H9 (cell line): ENCODE data around the gene INSYN2A. TPM values are rescaled to one million over a fixed set of nuclear protein-coding genes. Genes with fewer than 3 reads are reported as not detected.

ENCODE experiments used
- DNase-seq: peaks from one replicate; pipeline ENCODE4 v3.0.0-alpha.2; 2017
- H2AFZ ChIP-seq: one replicate; pipeline ENCODE4 v1.6.1; 2013; ENCODE audit warnings: mild to moderate bottlenecking, low read length, control low read depth, moderate library complexity
- H2AK5ac ChIP-seq: 2 replicates; pipeline ENCODE4 v1.6.1; 2013; ENCODE audit warnings: low read length, control low read depth, mixed read lengths; ENCODE audit not compliant: insufficient read length
- H2BK120ac ChIP-seq: one replicate; pipeline ENCODE4 v1.6.1; 2013; ENCODE audit warnings: low read depth, mild to moderate bottlenecking, low read length, control low read depth, inconsistent platforms; ENCODE audit not compliant: poor library complexity, severe bottlenecking
- H2BK12ac ChIP-seq: 2 replicates; pipeline ENCODE4 v1.6.1; 2013; ENCODE audit warnings: low read length, control low read depth, mixed read lengths, low read depth; ENCODE audit not compliant: insufficient read length
- H2BK15ac ChIP-seq: 2 replicates; pipeline ENCODE4 v1.6.1; 2013; ENCODE audit warnings: low read depth, low read length, control low read depth
- H2BK20ac ChIP-seq: one replicate; pipeline ENCODE4 v1.6.1; 2013; ENCODE audit warnings: low read depth, mild to moderate bottlenecking, low read length, control low read depth, inconsistent platforms; ENCODE audit not compliant: poor library complexity, severe bottlenecking
- H2BK5ac ChIP-seq: 2 replicates; pipeline ENCODE4 v1.6.1; 2013; ENCODE audit warnings: low read length, control low read depth, mixed read lengths; ENCODE audit not compliant: insufficient read length
- H3K14ac ChIP-seq: 2 replicates; pipeline ENCODE4 v1.6.1; 2013; ENCODE audit warnings: low read length, control low read depth; ENCODE audit not compliant: insufficient read depth
- H3K18ac ChIP-seq: 2 replicates; pipeline ENCODE4 v1.6.1; 2013; ENCODE audit warnings: low read depth, mild to moderate bottlenecking, mixed read lengths, low read length, control low read depth; ENCODE audit not compliant: insufficient read length
- H3K23ac ChIP-seq: 2 replicates; pipeline ENCODE4 v1.6.1; 2013; ENCODE audit warnings: low read length, control low read depth, mixed read lengths, low read depth; ENCODE audit not compliant: insufficient read length
- H3K23me2 ChIP-seq: 2 replicates; pipeline ENCODE4 v1.6.1; 2013; ENCODE audit warnings: low read depth, mild to moderate bottlenecking, mixed read lengths, low read length, control low read depth; ENCODE audit not compliant: insufficient read length, poor library complexity, severe bottlenecking
- H3K27ac ChIP-seq: 2 replicates; pipeline ENCODE4 v1.5.1; 2013; ENCODE audit warnings: low read length, control low read depth, mixed read lengths, low read depth; ENCODE audit not compliant: insufficient read length
- H3K27me3 ChIP-seq: 2 replicates; pipeline ENCODE4 v1.6.1; 2013; ENCODE audit warnings: low read length, control low read depth, inconsistent platforms; ENCODE audit not compliant: insufficient read depth
- H3K4ac ChIP-seq: 2 replicates; pipeline ENCODE4 v1.6.1; 2013; ENCODE audit warnings: low read depth, mild to moderate bottlenecking, control low read depth, inconsistent platforms, low read length, moderate library complexity
- H3K4me1 ChIP-seq: 2 replicates; pipeline ENCODE4 v1.6.1; 2013; ENCODE audit warnings: low read length, control low read depth, inconsistent platforms; ENCODE audit not compliant: insufficient read depth
- H3K4me2 ChIP-seq: 2 replicates; pipeline ENCODE4 v1.6.1; 2013; ENCODE audit warnings: low read length, control low read depth, mixed read lengths; ENCODE audit not compliant: insufficient read length, insufficient read depth
- H3K56ac ChIP-seq: 2 replicates; pipeline ENCODE4 v1.6.1; 2013; ENCODE audit warnings: low read depth, mild to moderate bottlenecking, mixed read lengths, low read length, control low read depth; ENCODE audit not compliant: insufficient read length
- H3K79me1 ChIP-seq: 2 replicates; pipeline ENCODE4 v1.6.1; 2013; ENCODE audit warnings: low read depth, mild to moderate bottlenecking, moderate library complexity, low read length, control low read depth, inconsistent platforms; ENCODE audit not compliant: insufficient read depth, poor library complexity, severe bottlenecking
- H3K79me2 ChIP-seq: 2 replicates; pipeline ENCODE4 v1.6.1; 2013; ENCODE audit warnings: low read length, control low read depth, inconsistent platforms; ENCODE audit not compliant: insufficient read depth
- H3K9ac ChIP-seq: 2 replicates; pipeline ENCODE4 v1.6.1; 2013; ENCODE audit warnings: low read length, control low read depth, mixed read lengths; ENCODE audit not compliant: insufficient read length; ENCODE audit errors: extremely low read depth
- H3K9me3 ChIP-seq: one replicate; pipeline ENCODE4 v1.6.1; 2013; ENCODE audit warnings: low read depth, low read length, inconsistent platforms; ENCODE audit not compliant: control insufficient read depth
- H3T11ph ChIP-seq: one replicate; pipeline ENCODE4 v1.6.1; 2013; ENCODE audit warnings: mild to moderate bottlenecking, low read length, control low read depth, inconsistent platforms
- H4K20me1 ChIP-seq: one replicate; pipeline ENCODE4 v1.6.1; 2013; ENCODE audit not compliant: control insufficient read depth, insufficient read length, insufficient read depth
- H4K5ac ChIP-seq: 2 replicates; pipeline ENCODE4 v1.6.1; 2013; ENCODE audit warnings: low read depth, mild to moderate bottlenecking, mixed read lengths, low read length, control low read depth; ENCODE audit not compliant: insufficient read length
- H4K8ac ChIP-seq: replicated peaks from 2 replicates; pipeline ENCODE4 v1.6.1; 2013; ENCODE audit warnings: low read length, control low read depth, mixed read lengths, low read depth; ENCODE audit not compliant: insufficient read length
- H4K91ac ChIP-seq: 2 replicates; pipeline ENCODE4 v1.6.1; 2013; ENCODE audit warnings: low read depth, mild to moderate bottlenecking, moderate library complexity, mixed read lengths, low read length, control low read depth; ENCODE audit not compliant: insufficient read length
- H3K27ac Mint-ChIP-seq, 3 experiments: 2 replicates in 2 of 3; 3 replicates in 1 of 3; pipeline ENCODE4 v1.8.0; 2020 to 2021; ENCODE audit warnings: mixed read lengths in 3 of 3, mild to moderate bottlenecking in 1 of 3, moderate library complexity in 1 of 3
- H3K27me3 Mint-ChIP-seq: 2 replicates; pipeline ENCODE4 v1.8.0; 2021; ENCODE audit warnings: low read depth, mild to moderate bottlenecking, moderate library complexity, mixed read lengths
- H3K36me3 Mint-ChIP-seq, 3 experiments: 2 replicates in 2 of 3; 3 replicates in 1 of 3; pipeline ENCODE4 v1.8.0; 2020 to 2021; ENCODE audit warnings: low read depth in 3 of 3, mixed read lengths in 3 of 3; ENCODE audit not compliant: insufficient read depth in 1 of 3
- H3K4me1 Mint-ChIP-seq, 2 experiments: 2 replicates each; pipeline ENCODE4 v1.8.0; 2020; ENCODE audit warnings: mixed read lengths in 2 of 2
- H3K4me3 Mint-ChIP-seq, 2 experiments: 2 replicates in 1 of 2; 3 replicates in 1 of 2; pipeline ENCODE4 v1.8.0; 2020 to 2021; ENCODE audit warnings: mild to moderate bottlenecking in 2 of 2, mixed read lengths in 2 of 2, moderate library complexity in 1 of 2
- H3K9me3 Mint-ChIP-seq, 2 experiments: 2 replicates in 1 of 2; 3 replicates in 1 of 2; pipeline ENCODE4 v1.8.0; 2020; ENCODE audit warnings: mild to moderate bottlenecking in 2 of 2, mixed read lengths in 2 of 2, moderate library complexity in 1 of 2
- CTCF ChIP-seq: fragments of 200-600 bp; sonication (generic); conservative IDR thresholded peaks from 3 replicates; pipeline ENCODE4 v1.8.0; 2021; ENCODE audit warnings: antibody characterized with exemption, mild to moderate bottlenecking
- WGBS: extraction: QIAGEN DNeasy Blood & Tissue Kit; methylation state at CpG from one replicate; pipeline ENCODE4 v1.1.7; 2013; ENCODE audit warnings: missing lambda C conversion rate, low lambda C conversion rate, mixed read lengths; ENCODE audit not compliant: insufficient read length; ENCODE audit errors: extremely low coverage; 5-methylcytosine and 5-hydroxymethylcytosine counted together
- total RNA-seq: library from RNA; stranded (reverse); gene quantifications from 2 replicates; pipeline ENCODE4 v1.2.1, GENCODE V29; 2021

INSYN2A gene
- total RNA-seq, 1 experiment from 2014 or later, result 0.09 TPM

DNA sequence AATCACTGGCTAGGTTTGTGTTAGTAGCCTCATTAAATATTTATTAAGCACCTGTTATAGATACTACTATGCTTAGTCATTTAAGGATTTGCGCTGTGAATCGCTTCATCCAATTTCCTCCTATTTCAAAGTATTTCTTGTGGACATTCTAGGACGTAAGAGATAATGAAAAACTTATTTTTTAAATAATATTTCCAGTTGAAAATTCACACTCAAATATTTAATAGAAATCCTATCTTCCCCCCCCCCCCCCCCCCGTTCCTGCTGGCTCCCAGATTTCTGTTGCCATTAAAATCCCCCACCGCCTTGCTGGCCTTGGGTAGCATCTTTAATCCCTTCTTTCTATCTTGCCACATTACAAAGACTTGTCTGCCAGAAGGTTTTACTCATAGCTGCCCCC is 6.0 kb downstream of the INSYN2A start:
- H3K79me2 ChIP-seq, result no peaks in the 10 kb centered on the region
- H3K4me3 Mint-ChIP-seq, result no peak overlapping the region
- peaks cover 32% of the 10 kb centered on the region for H3K27me3 Mint-ChIP-seq

More for the DNA sequence above, 6.0 kb downstream of the INSYN2A start:
- Histone ChIP-seq H2BK12ac (no peak overlapping the region), H3K18ac (no peak overlapping the region), H3K9me3 (no peaks in the 10 kb centered on the region), H4K91ac (no peak overlapping the region), H2BK5ac (no peak overlapping the region), H4K20me1 (peaks cover 3% of the 10 kb centered on the region), H3K27me3 (peaks cover 3% of the 10 kb centered on the region; the same call in 1 of the 2 replicates), H3T11ph (no peak overlapping the region), H4K8ac (no peak overlapping the region), H3K56ac (no peak overlapping the region), H4K5ac (no peak overlapping the region), H2BK120ac (no peak overlapping the region), H3K14ac (no peak overlapping the region), H3K23me2 (peaks cover 6% of the 10 kb centered on the region), H3K4me2 (no peak overlapping the region), H3K4me1 (no peaks in the 10 kb centered on the region), H3K9ac (no peak overlapping the region), H3K4ac (no peak overlapping the region), H2BK20ac (no peak overlapping the region), H2AK5ac (no peak overlapping the region), H2AFZ (no peak overlapping the region), H3K27ac (no peak overlapping the region), H3K23ac (no peak overlapping the region), H3K79me1 (no peaks in the 10 kb centered on the region), H2BK15ac (no peak overlapping the region)
- peaks cover 5 to 6% of the 10 kb centered on the region in 2 experiments for H3K4me1 Mint-ChIP-seq
- no CpG with 5 or more reads among the region's 5 CpGs for WGBS
- H3K27ac Mint-ChIP-seq, result no peak overlapping the region
- H3K9me3 Mint-ChIP-seq, result no peaks in the 10 kb centered on the region
- peaks cover 0 to 4% (median 0%) of the 10 kb centered on the region in 3 experiments; a peak in 1 of 7 replicates for H3K36me3 Mint-ChIP-seq
- no peak for DNase-seq
- no peak for TF ChIP-seq CTCF
